ENCODE data around the gene ADAM21.
A peak's percentile ranks its signal among the peaks of the same experiment; 100 is the strongest.
"Not testable (repeated sequence)": the region's sequence is repeated elsewhere in the genome, so short reads cannot be mapped to it uniquely, and the experiment has no call there.

The ADAM21 gene

GRCh38 chr14:70468731-70469130, 16.8 kb downstream of the ADAM21 start:
- no peaks in the 10 kb centered on the region for H3K79me2 ChIP-seq (ENCODE audit: control insufficient read depth, insufficient read depth, low read length, poor library complexity)
- no peak overlapping the region for H2AFZ ChIP-seq (ENCODE audit: insufficient read depth, low read length, poor library complexity)
- no peak overlapping the region for H4K91ac ChIP-seq (ENCODE audit: low read depth, low read length)
- H3K4me1 ChIP-seq (ENCODE audit: control insufficient read depth in 1 of 2, insufficient read depth in 2 of 2, low read length in 2 of 2) = no peaks in the 10 kb centered on the region
- H3K27ac ChIP-seq (ENCODE audit: low read depth, low read length) = no peak overlapping the region
- H3K36me3 ChIP-seq (ENCODE audit: control insufficient read depth in 1 of 2, insufficient read depth in 2 of 2, low read length in 2 of 2) = no peaks in the 10 kb centered on the region
- no peak overlapping the region for H2AK5ac ChIP-seq (ENCODE audit: low read length)
- no peak overlapping the region for H3K18ac ChIP-seq (ENCODE audit: low read length)
- no peak overlapping the region for H3K14ac ChIP-seq (ENCODE audit: low read length)
- no peak overlapping the region for H3K4me3 ChIP-seq (ENCODE audit: low read depth, low read length)
- no peak for DNase-seq
- no peak overlapping the region for H4K12ac ChIP-seq (ENCODE audit: low read depth, low read length)
- no CpG with 5 or more reads among the region's 3 CpGs for WGBS (ENCODE audit: extremely low coverage, insufficient coverage, insufficient read length)
- H4K8ac ChIP-seq (ENCODE audit: low read depth, low read length) = no peak overlapping the region
- no peak overlapping the region for H2BK120ac ChIP-seq (ENCODE audit: insufficient read depth, low read length, poor library complexity)
- H3K23ac ChIP-seq (ENCODE audit: low read length) = no peak overlapping the region
- no peaks in the 10 kb centered on the region for H3K79me1 ChIP-seq (ENCODE audit: low read length)
- no peak overlapping the region for H2BK12ac ChIP-seq (ENCODE audit: low read length)
- no peak overlapping the region for H3K4me2 ChIP-seq (ENCODE audit: low read length)
- H2BK5ac ChIP-seq (ENCODE audit: low read depth, low read length, poor library complexity) = no peak overlapping the region
- H3K9ac ChIP-seq (ENCODE audit: low read length) = no peak overlapping the region
- H3K9me3 ChIP-seq (ENCODE audit: insufficient read depth, low read depth, low read length) = no peaks in the 10 kb centered on the region
- H3K27me3 ChIP-seq (ENCODE audit: insufficient read depth, low read length) = no peaks in the 10 kb centered on the region
- H3K4ac ChIP-seq (ENCODE audit: low read depth, low read length) = no peak overlapping the region

DNA sequence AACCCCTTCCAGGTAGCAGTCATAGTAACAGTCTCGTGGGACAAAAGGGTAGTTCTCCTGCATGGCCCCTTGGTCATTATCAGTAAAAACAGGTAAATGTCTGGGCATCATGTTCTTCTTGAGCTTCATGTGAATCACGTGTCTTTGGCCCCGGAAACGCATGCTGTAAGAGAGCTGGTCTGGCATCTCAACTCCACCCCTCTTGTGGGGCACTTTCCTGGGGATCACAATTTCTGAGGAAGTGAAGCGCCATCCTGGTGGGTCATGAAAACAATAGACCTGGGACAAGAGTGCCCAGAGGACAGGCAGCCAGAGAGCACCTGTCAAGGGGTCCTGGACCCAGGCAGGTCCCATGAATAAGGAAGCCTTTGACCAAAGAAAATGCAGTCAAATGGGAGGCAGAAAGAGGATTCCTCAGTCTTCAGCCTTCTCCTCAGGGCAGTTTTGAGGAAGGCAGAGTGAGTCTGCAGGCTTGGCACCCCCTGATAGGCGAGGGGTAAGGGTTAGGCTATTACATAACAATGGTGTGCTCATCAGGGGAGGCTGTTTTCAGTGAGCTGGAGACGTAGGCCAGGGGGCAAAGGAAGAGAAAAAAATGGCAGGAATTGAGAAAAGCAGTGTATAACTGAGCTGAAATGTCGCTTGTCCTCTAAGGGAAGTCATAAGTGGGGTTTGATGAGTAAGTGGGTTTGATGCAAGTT, 19.0 kb downstream of the ADAM21 start:
- H3K4me3 ChIP-seq (ENCODE audit: low read depth, low read length); H2AFZ ChIP-seq (ENCODE audit: insufficient read depth, low read length, poor library complexity); H2AK5ac ChIP-seq (ENCODE audit: low read length); DNase-seq; H2BK120ac ChIP-seq (ENCODE audit: insufficient read depth, low read length, poor library complexity); H4K91ac ChIP-seq (ENCODE audit: low read depth, low read length); H3K27me3 ChIP-seq (ENCODE audit: insufficient read depth, low read length); H3K79me1 ChIP-seq (ENCODE audit: low read length); H4K12ac ChIP-seq (ENCODE audit: low read depth, low read length); H2BK5ac ChIP-seq (ENCODE audit: low read depth, low read length, poor library complexity); H4K8ac ChIP-seq (ENCODE audit: low read depth, low read length); H3K4me1 ChIP-seq (ENCODE audit: control insufficient read depth in 1 of 2, insufficient read depth in 2 of 2, low read length in 2 of 2); H3K18ac ChIP-seq (ENCODE audit: low read length); H3K9me3 ChIP-seq (ENCODE audit: insufficient read depth, low read depth, low read length); H2BK12ac ChIP-seq (ENCODE audit: low read length); H3K27ac ChIP-seq (ENCODE audit: low read depth, low read length); H3K4ac ChIP-seq (ENCODE audit: low read depth, low read length); H3K4me2 ChIP-seq (ENCODE audit: low read length); H3K14ac ChIP-seq (ENCODE audit: low read length); H3K23ac ChIP-seq (ENCODE audit: low read length); H3K79me2 ChIP-seq (ENCODE audit: control insufficient read depth, insufficient read depth, low read length, poor library complexity); H3K36me3 ChIP-seq (ENCODE audit: control insufficient read depth in 1 of 2, insufficient read depth in 2 of 2, low read length in 2 of 2); H3K9ac ChIP-seq (ENCODE audit: low read length): not testable (repeated sequence)
- no CpG with 5 or more reads among the region's 8 CpGs for WGBS (ENCODE audit: extremely low coverage, insufficient coverage, insufficient read length)

DNA sequence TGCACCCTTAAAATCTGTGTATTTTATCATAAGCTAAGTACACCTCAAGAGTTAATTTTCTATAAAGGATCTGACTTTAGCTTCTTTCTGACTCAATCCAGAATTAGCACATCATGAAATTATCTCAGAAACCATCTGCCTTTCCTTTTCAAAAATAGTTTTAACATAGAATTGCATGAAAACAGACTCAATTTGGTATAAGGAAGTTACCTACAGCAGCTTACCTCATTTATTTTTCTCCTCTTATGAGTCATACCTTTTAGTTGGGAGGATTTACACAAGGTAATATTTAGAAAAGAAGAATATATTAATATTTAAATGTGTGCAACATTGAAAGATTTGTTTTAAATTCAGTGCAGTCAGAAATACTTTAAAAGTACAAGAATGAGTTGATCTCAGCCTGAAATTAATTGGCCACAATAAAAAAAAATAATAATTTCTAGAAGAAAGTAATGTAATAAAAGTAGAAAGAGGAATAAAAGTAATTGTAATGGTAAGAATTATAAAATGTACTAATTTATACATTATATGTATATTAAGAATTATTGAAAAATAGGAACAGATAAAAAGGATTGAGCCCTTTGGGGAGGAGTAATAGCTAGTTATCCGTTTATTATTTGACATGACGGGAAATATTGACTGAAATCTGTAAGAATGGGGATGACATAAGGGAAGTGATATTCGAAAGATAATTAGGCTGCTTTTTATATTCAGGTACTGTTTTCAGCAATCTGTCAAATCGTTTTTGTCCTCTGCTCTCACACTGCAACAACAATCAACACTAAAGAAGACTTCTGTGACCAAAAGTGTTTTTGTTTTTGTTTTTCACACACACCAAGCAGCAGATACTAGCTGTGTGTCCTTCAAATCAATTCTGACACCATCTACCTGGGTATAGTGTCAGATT, 20.5 kb downstream of the ADAM21 start:
- Histone ChIP-seq H4K91ac (ENCODE audit: low read depth, low read length) (no peak overlapping the region), H2AK5ac (ENCODE audit: low read length) (no peak overlapping the region), H3K4me3 (ENCODE audit: low read depth, low read length) (no peak overlapping the region), H3K4me2 (ENCODE audit: low read length) (no peak overlapping the region), H3K9ac (ENCODE audit: low read length) (no peak overlapping the region), H3K4ac (ENCODE audit: low read depth, low read length) (no peak overlapping the region), H4K12ac (ENCODE audit: low read depth, low read length) (no peak overlapping the region), H3K79me1 (ENCODE audit: low read length) (no peaks in the 10 kb centered on the region), H3K27ac (ENCODE audit: low read depth, low read length) (no peak overlapping the region), H3K27me3 (ENCODE audit: insufficient read depth, low read length) (no peaks in the 10 kb centered on the region), H3K36me3 (ENCODE audit: control insufficient read depth in 1 of 2, insufficient read depth in 2 of 2, low read length in 2 of 2) (no peaks in the 10 kb centered on the region), H3K4me1 (ENCODE audit: control insufficient read depth in 1 of 2, insufficient read depth in 2 of 2, low read length in 2 of 2) (no peaks in the 10 kb centered on the region), H3K18ac (ENCODE audit: low read length) (no peak overlapping the region), H3K79me2 (ENCODE audit: control insufficient read depth, insufficient read depth, low read length, poor library complexity) (no peaks in the 10 kb centered on the region), H3K23ac (ENCODE audit: low read length) (no peak overlapping the region), H2BK12ac (ENCODE audit: low read length) (no peak overlapping the region), H2BK120ac (ENCODE audit: insufficient read depth, low read length, poor library complexity) (no peak overlapping the region), H2BK5ac (ENCODE audit: low read depth, low read length, poor library complexity) (no peak overlapping the region), H3K9me3 (ENCODE audit: insufficient read depth, low read depth, low read length) (peaks cover 7% of the 10 kb centered on the region), H2AFZ (ENCODE audit: insufficient read depth, low read length, poor library complexity) (no peak overlapping the region), H3K14ac (ENCODE audit: low read length) (no peak overlapping the region), H4K8ac (ENCODE audit: low read depth, low read length) (no peak overlapping the region)
- WGBS (ENCODE audit: extremely low coverage, insufficient coverage, insufficient read length) = no CpG with 5 or more reads among the region's 4 CpGs
- peak in 1 of 2 donors; percentile 50 for DNase-seq

- no peak overlapping the region for H4K12ac ChIP-seq (ENCODE audit: low read depth, low read length)
- H2BK120ac ChIP-seq (ENCODE audit: insufficient read depth, low read length, poor library complexity) = no peak overlapping the region
These were observed 21.9 kb downstream of the ADAM21 start for GRCh38 chr14:70473825-70474224.

More at GRCh38 chr14:70473825-70474224, 21.9 kb downstream of the ADAM21 start:
- H3K14ac ChIP-seq (ENCODE audit: low read length) = no peak overlapping the region
- H4K91ac ChIP-seq (ENCODE audit: low read depth, low read length) = no peak overlapping the region
- peaks cover 7% of the 10 kb centered on the region for H3K9me3 ChIP-seq (ENCODE audit: insufficient read depth, low read depth, low read length)
- H2BK12ac ChIP-seq (ENCODE audit: low read length) = no peak overlapping the region
- H4K8ac ChIP-seq (ENCODE audit: low read depth, low read length) = no peak overlapping the region
- no peak for DNase-seq
- H3K4me2 ChIP-seq (ENCODE audit: low read length) = no peak overlapping the region
- no peak overlapping the region for H3K9ac ChIP-seq (ENCODE audit: low read length)
- no CpG with 5 or more reads among the region's 2 CpGs for WGBS (ENCODE audit: extremely low coverage, insufficient coverage, insufficient read length)
- no peaks in the 10 kb centered on the region for H3K36me3 ChIP-seq (ENCODE audit: control insufficient read depth in 1 of 2, insufficient read depth in 2 of 2, low read length in 2 of 2)
- no peak overlapping the region for H2AK5ac ChIP-seq (ENCODE audit: low read length)
- no peak overlapping the region for H3K4ac ChIP-seq (ENCODE audit: low read depth, low read length)
- H3K27ac ChIP-seq (ENCODE audit: low read depth, low read length) = no peak overlapping the region
- no peak overlapping the region for H2AFZ ChIP-seq (ENCODE audit: insufficient read depth, low read length, poor library complexity)
- no peaks in the 10 kb centered on the region for H3K79me1 ChIP-seq (ENCODE audit: low read length)
- no peak overlapping the region for H2BK5ac ChIP-seq (ENCODE audit: low read depth, low read length, poor library complexity)
- no peak overlapping the region for H3K23ac ChIP-seq (ENCODE audit: low read length)
- H3K79me2 ChIP-seq (ENCODE audit: control insufficient read depth, insufficient read depth, low read length, poor library complexity) = no peaks in the 10 kb centered on the region
- no peak overlapping the region for H3K18ac ChIP-seq (ENCODE audit: low read length)
- no peak overlapping the region for H3K4me3 ChIP-seq (ENCODE audit: low read depth, low read length)
- no peaks in the 10 kb centered on the region for H3K4me1 ChIP-seq (ENCODE audit: control insufficient read depth in 1 of 2, insufficient read depth in 2 of 2, low read length in 2 of 2)
- no peaks in the 10 kb centered on the region for H3K27me3 ChIP-seq (ENCODE audit: insufficient read depth, low read length)
